IMR-90 (cell line): ENCODE measurements around the gene TMF1. TPM values are rescaled to one million over a fixed set of nuclear protein-coding genes. Genes with fewer than 3 reads are reported as not detected.

Source experiments
- ATAC-seq: fragments of 200-7000 bp; cut with Tn5 transposase; 2 replicates; pipeline ENCODE4 v1.9.1; 2020; ENCODE audit warnings: low read depth, mild to moderate bottlenecking, moderate library complexity
- BruUV-seq: library from RNA; stranded (reverse); fragments of 400-500 nt; replicated peaks from 2 replicates; lab custom pipeline; 2021; lab: Mats Ljungman, UMichigan
- CTCF ChIA-PET: fragments of 300-600 bp; formaldehyde crosslinking; extraction: SDS; loops from one replicate; lab custom pipeline; 2021; ENCODE audit warnings: antibody characterized with exemption; lab: Yijun Ruan, JAX
- POLR2A ChIA-PET: fragments of 300-600 bp; sonication (Branson Sonifier 250); formaldehyde crosslinking; loops from one replicate; lab custom pipeline; 2022; ENCODE audit warnings: antibody characterized with exemption; ENCODE audit not compliant: unreplicated experiment; lab: Charles Lee
- DNase-seq: peaks from one replicate; pipeline ENCODE4 v3.0.0; 2013
- H2AFZ ChIP-seq: replicated peaks from 2 replicates; pipeline ENCODE3; 2013; ENCODE audit warnings: low read length, mild to moderate bottlenecking; ENCODE audit not compliant: poor library complexity
- H2AK5ac ChIP-seq: 2 replicates; pipeline ENCODE4 v1.6.1; 2013; ENCODE audit warnings: low read depth, low read length, inconsistent platforms
- H2AK9ac ChIP-seq: replicated peaks from 2 replicates; pipeline ENCODE3; 2013; ENCODE audit warnings: mild to moderate bottlenecking, low read depth, low read length, moderate library complexity; ENCODE audit not compliant: poor library complexity
- H2BK120ac ChIP-seq: 2 replicates; pipeline ENCODE4 v1.6.1; 2013; ENCODE audit warnings: low read depth, low read length, inconsistent platforms
- H2BK15ac ChIP-seq: 3 replicates; pipeline ENCODE4 v1.6.1; 2013; ENCODE audit warnings: low read depth, low read length, inconsistent platforms
- H2BK20ac ChIP-seq: 2 replicates; pipeline ENCODE4 v1.6.1; 2013; ENCODE audit warnings: low read depth, mild to moderate bottlenecking, inconsistent platforms, low read length, moderate library complexity
- H2BK5ac ChIP-seq: 2 replicates; pipeline ENCODE4 v1.6.1; 2013; ENCODE audit warnings: mild to moderate bottlenecking, low read depth, low read length, inconsistent platforms; ENCODE audit not compliant: poor library complexity, severe bottlenecking
- H3K14ac ChIP-seq: replicated peaks from 2 replicates; pipeline ENCODE4 v1.6.1; 2013; ENCODE audit warnings: low read depth, low read length, inconsistent platforms
- H3K18ac ChIP-seq: 2 replicates; pipeline ENCODE4 v1.6.1; 2013; ENCODE audit warnings: low read depth, low read length, control low read depth
- H3K23ac ChIP-seq: 2 replicates; pipeline ENCODE4 v1.6.1; 2013; ENCODE audit warnings: low read depth, low read length, inconsistent platforms
- H3K27ac ChIP-seq: 2 replicates; pipeline ENCODE4 v1.5.1; 2013; ENCODE audit warnings: mild to moderate bottlenecking, control low read depth, low read length; ENCODE audit not compliant: insufficient read depth
- H3K27me3 ChIP-seq: 2 replicates; pipeline ENCODE4 v1.6.1; 2013; ENCODE audit warnings: low read length; ENCODE audit not compliant: control insufficient read depth, insufficient read depth
- H3K36me3 ChIP-seq: 2 replicates; pipeline ENCODE4 v1.6.1; 2013; ENCODE audit warnings: low read length, mixed read lengths; ENCODE audit not compliant: control insufficient read depth, insufficient read depth
- H3K4ac ChIP-seq: 2 replicates; pipeline ENCODE4 v1.6.1; 2013; ENCODE audit warnings: low read depth, low read length, inconsistent platforms
- H3K4me1 ChIP-seq: 2 replicates; pipeline ENCODE4 v1.6.1; 2013; ENCODE audit warnings: low read length, mixed read lengths; ENCODE audit not compliant: control insufficient read depth, insufficient read depth
- H3K4me2 ChIP-seq: 2 replicates; pipeline ENCODE4 v1.6.1; 2013; ENCODE audit warnings: low read depth, mild to moderate bottlenecking, control low read depth, low read length, moderate library complexity
- H3K4me3 ChIP-seq: 2 replicates; pipeline ENCODE4 v1.5.1; 2013; ENCODE audit warnings: low read depth, mild to moderate bottlenecking, control low read depth, low read length, moderate library complexity; ENCODE audit not compliant: insufficient read depth
- H3K56ac ChIP-seq: 2 replicates; pipeline ENCODE4 v1.6.1; 2013; ENCODE audit warnings: low read length, inconsistent platforms; ENCODE audit not compliant: insufficient read depth; ENCODE audit errors: extremely low read depth
- H3K79me1 ChIP-seq, 2 experiments: 2 replicates each; pipeline ENCODE4 v1.6.1; 2013; ENCODE audit warnings: low read length in 2 of 2, inconsistent platforms in 1 of 2, low read depth in 1 of 2
- H3K9ac ChIP-seq: 2 replicates; pipeline ENCODE4 v1.6.1; 2013; ENCODE audit warnings: low read depth, low read length, control low read depth
- H3K9me1 ChIP-seq: 2 replicates; pipeline ENCODE4 v1.6.1; 2013; ENCODE audit warnings: low read length, inconsistent platforms; ENCODE audit not compliant: insufficient read depth
- H3K9me3 ChIP-seq: 2 replicates; pipeline ENCODE4 v1.6.1; 2013; ENCODE audit warnings: low read length; ENCODE audit not compliant: control insufficient read depth, insufficient read depth
- H4K20me1 ChIP-seq: 2 replicates; pipeline ENCODE4 v1.6.1; 2013; ENCODE audit warnings: low read length, inconsistent platforms; ENCODE audit not compliant: insufficient read depth
- H4K5ac ChIP-seq: 2 replicates; pipeline ENCODE4 v1.6.1; 2013; ENCODE audit warnings: mild to moderate bottlenecking, low read depth, low read length, control low read depth
- H4K8ac ChIP-seq, 2 experiments: 2 replicates each; pipeline ENCODE4 v1.6.1; 2013; ENCODE audit warnings: low read depth in 2 of 2, low read length in 2 of 2, control low read depth in 1 of 2, inconsistent platforms in 1 of 2
- H4K91ac ChIP-seq: 2 replicates; pipeline ENCODE4 v1.6.1; 2013; ENCODE audit warnings: low read depth, low read length, inconsistent platforms; ENCODE audit not compliant: insufficient read depth
- FOS ChIP-seq: fragments of 150-350 bp; IDR thresholded peaks from 2 replicates; pipeline ENCODE4 v1.6.1; 2016; ENCODE audit warnings: low read depth, low read length
- RFX5 ChIP-seq: IDR thresholded peaks from 2 replicates; pipeline ENCODE4 v1.8.0; 2012; ENCODE audit warnings: low read depth, mild to moderate bottlenecking, low read length, moderate library complexity
- SMC3 ChIP-seq: fragments of 150-350 bp; IDR thresholded peaks from 2 replicates; pipeline ENCODE4 v1.6.1; 2016; ENCODE audit warnings: low read depth, mild to moderate bottlenecking, antibody characterized with exemption, low read length, moderate library complexity
- WGBS, 2 experiments: methylation state at CpG; one replicate each; pipeline versions ENCODE4 v1.1.5 to v1.1.7; 2013; ENCODE audit warnings: missing lambda C conversion rate in 2 of 2; ENCODE audit not compliant: insufficient read length in 1 of 2; ENCODE audit errors: extremely low coverage in 2 of 2; 5-methylcytosine and 5-hydroxymethylcytosine counted together
- dilution Hi-C: fragments of 300-500 bp; cut with HindIII; formaldehyde crosslinking; loops from one replicate; pipeline ENCODE4 v1.14.3; 2018; ENCODE audit warnings: low sequenced_read_pairs; ENCODE audit not compliant: unreplicated experiment
- in situ Hi-C: fragments of 300-500 bp; cut with MboI; formaldehyde crosslinking; loops from 3 replicates; pipeline ENCODE4 v1.14.3; 2019; ENCODE audit warnings: low sequenced_read_pairs, inconsistent platforms, mixed read lengths
- intact Hi-C: fragments of 100-400 bp; cut with micrococcal nuclease; formaldehyde crosslinking; loops from 2 replicates; pipeline ENCODE4 v1.10.0; 2022
- polyA plus RNA-seq, 3 experiments: library from polyadenylated mRNA; depleted of rRNA; stranded (reverse); fragments of >200 nt; gene quantifications; 2 replicates each; pipeline ENCODE4 v1.2.3, GENCODE V29; 2012; ENCODE audit warnings: low replicate concordance in 1 of 3
- total RNA-seq: library from RNA; depleted of rRNA; stranded (reverse); fragments of >200 nt; gene quantifications from 2 replicates; pipeline ENCODE4 v1.2.3, GENCODE V29; 2012

TMF1 gene
- total and polyA plus RNA-seq, 2 of the 4 experiments (the other 2 are of a cell fraction), result 12.4 to 39.1 TPM

DNA sequence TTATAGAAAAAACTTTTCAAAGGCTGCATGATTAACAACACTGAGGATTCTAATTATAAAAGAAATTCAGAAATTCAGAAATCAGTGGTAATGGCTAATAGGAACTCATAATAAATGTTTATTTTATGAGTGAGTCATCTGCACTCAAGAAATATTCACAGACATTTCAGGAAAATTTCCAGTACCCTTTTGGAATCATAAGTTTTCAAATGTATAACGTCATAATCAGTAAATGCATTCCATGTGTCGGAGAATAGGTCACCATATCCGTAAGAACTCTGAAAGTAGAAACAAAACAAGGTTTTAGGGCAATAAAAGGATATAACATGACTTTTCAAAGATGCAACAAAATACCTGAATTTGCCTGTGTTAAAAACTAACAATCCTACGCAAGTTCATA lies 63.4 kb downstream of the TMF1 start:
- Histone ChIP-seq H2BK5ac (peak overlapping the region; percentile 88), H2AFZ (no peak overlapping the region), H2BK15ac (no peak overlapping the region), H3K23ac (no peak overlapping the region), H3K27me3 (no peaks in the 10 kb centered on the region), H3K79me1 (no peaks in the 10 kb centered on the region), H3K18ac (no peak overlapping the region), H4K5ac (peak overlapping the region; percentile 68; the same call in 1 of the 2 replicates), H3K36me3 (peaks cover 30% of the 10 kb centered on the region), H4K91ac (no peak overlapping the region), H3K4ac (no peak overlapping the region), H3K14ac (no peak overlapping the region), H3K27ac (peak overlapping the region; percentile 17; the same call in 1 of the 2 replicates), H3K9me1 (no peaks in the 10 kb centered on the region), H2BK20ac (no peak overlapping the region), H4K20me1 (no peaks in the 10 kb centered on the region), H3K9me3 (no peaks in the 10 kb centered on the region), H3K4me3 (no peak overlapping the region), H3K4me2 (peak overlapping the region; percentile 50), H3K9ac (no peak overlapping the region), H4K8ac (peak overlapping the region in 1 of 2 experiments; percentile 58; a peak in 1 of 4 replicates), H3K56ac (no peak overlapping the region), H2AK9ac (no peak overlapping the region), H3K4me1 (peaks cover 2% of the 10 kb centered on the region; the same call in 1 of the 2 replicates), H2AK5ac (no peak overlapping the region), H2BK120ac (no peak overlapping the region)
- CTCF ChIA-PET, result no interaction called here
- dilution Hi-C loops (no loop called here), intact Hi-C loops (no loop called here), in situ Hi-C loops (no loop called here)
- no CpG with 5 or more reads among the region's 4 CpGs for WGBS, 2 experiments
- ATAC-seq, result peak; percentile 76
- DNase-seq, result peak; percentile 95
- TF ChIP-seq RFX5, result no peak
- no peak for TF ChIP-seq SMC3
- TF ChIP-seq FOS, result peak; percentile 76
- BruUV-seq, result no TSS peak
- POLR2A ChIA-PET, result no interaction called here
